ENCODE measurements around the gene NOC2L. TPM values are rescaled to one million over a fixed set of nuclear protein-coding genes. Genes with fewer than 3 reads are reported as not detected.

Gene NOC2L
- total RNA-seq, 1 experiment from 2014 or later: 214 TPM

- no peak overlapping the region for H3K27ac ChIP-seq (ENCODE audit: low read depth, low read length, poor library complexity, severe bottlenecking)
- no TSS peak for BruUV-seq (replicated peaks)
- no peak overlapping the region for H3K4me3 ChIP-seq (ENCODE audit: low read depth, low read length, poor library complexity, severe bottlenecking)
- H3K36me3 ChIP-seq (ENCODE audit: insufficient read depth, low read length, poor library complexity, severe bottlenecking): no peaks in the 10 kb centered on the region
- no peaks in the 10 kb centered on the region for H3K27me3 ChIP-seq (replicated peaks; ENCODE audit: insufficient read depth, low read depth, low read length, poor library complexity)
- no peaks in the 10 kb centered on the region for H3K9me3 ChIP-seq (ENCODE audit: low read depth, low read length, poor library complexity, severe bottlenecking)
- POLR2A ChIA-PET (ENCODE audit: low non-redundant PET): no interaction called here
- intact Hi-C loops (cut with micrococcal nuclease; ENCODE audit: unreplicated experiment): no loop called here
- TF ChIP-seq EZH2 (IDR thresholded peaks at IDR 0.05; ENCODE audit: borderline replicate concordance, low read depth, low read length, poor library complexity, severe bottlenecking) (no peak), CTCF (conservative IDR thresholded peaks at IDR 0.05; ENCODE audit: low read depth, low read length) (no peak)
- CTCF ChIA-PET: interaction anchor here (0.6 kb wide), 1 partner anchor 29 kb away, joined by 4 read pairs; no protein-coding TSS in a partner anchor
- DNase-seq (ENCODE audit: low spot score): peak; percentile 67
- peaks cover 27% of the 10 kb centered on the region for H3K4me1 ChIP-seq (ENCODE audit: insufficient read depth, low read length, poor library complexity, severe bottlenecking)
These were observed 48.0 kb downstream of the NOC2L start for GRCh38 chr1:910881-911721.

GRCh38 chr1:910311-910880, 48.7 kb downstream of the NOC2L start:
- Histone ChIP-seq H3K9me3 (ENCODE audit: low read depth, low read length, poor library complexity, severe bottlenecking) (no peaks in the 10 kb centered on the region), H3K4me3 (ENCODE audit: low read depth, low read length, poor library complexity, severe bottlenecking) (no peak overlapping the region), H3K27ac (ENCODE audit: low read depth, low read length, poor library complexity, severe bottlenecking) (no peak overlapping the region), H3K36me3 (ENCODE audit: insufficient read depth, low read length, poor library complexity, severe bottlenecking) (no peaks in the 10 kb centered on the region), H3K4me1 (ENCODE audit: insufficient read depth, low read length, poor library complexity, severe bottlenecking) (peaks cover 30% of the 10 kb centered on the region), H3K27me3 (replicated peaks; ENCODE audit: insufficient read depth, low read depth, low read length, poor library complexity) (no peaks in the 10 kb centered on the region)
- TF ChIP-seq EZH2 (IDR thresholded peaks at IDR 0.05; ENCODE audit: borderline replicate concordance, low read depth, low read length, poor library complexity, severe bottlenecking) (no peak), CTCF (conservative IDR thresholded peaks at IDR 0.05; ENCODE audit: low read depth, low read length) (no peak)
- intact Hi-C loops (cut with micrococcal nuclease; ENCODE audit: unreplicated experiment): no loop called here
- BruUV-seq (replicated peaks): no TSS peak
- POLR2A ChIA-PET (ENCODE audit: low non-redundant PET): no interaction called here
- peak; percentile 11 for DNase-seq (ENCODE audit: low spot score)
- CTCF ChIA-PET: no interaction called here

- Histone ChIP-seq H3K36me3 (ENCODE audit: insufficient read depth, low read length, poor library complexity, severe bottlenecking) (no peaks in the 10 kb centered on the region), H3K9me3 (ENCODE audit: low read depth, low read length, poor library complexity, severe bottlenecking) (no peaks in the 10 kb centered on the region), H3K4me3 (ENCODE audit: low read depth, low read length, poor library complexity, severe bottlenecking) (no peak overlapping the region), H3K27me3 (replicated peaks; ENCODE audit: insufficient read depth, low read depth, low read length, poor library complexity) (no peaks in the 10 kb centered on the region), H3K4me1 (ENCODE audit: insufficient read depth, low read length, poor library complexity, severe bottlenecking) (peaks cover 33% of the 10 kb centered on the region), H3K27ac (ENCODE audit: low read depth, low read length, poor library complexity, severe bottlenecking) (no peak overlapping the region)
- no TSS peak for BruUV-seq (replicated peaks)
- TF ChIP-seq EZH2 (IDR thresholded peaks at IDR 0.05; ENCODE audit: borderline replicate concordance, low read depth, low read length, poor library complexity, severe bottlenecking) (no peak), CTCF (conservative IDR thresholded peaks at IDR 0.05; ENCODE audit: low read depth, low read length) (no peak)
- CTCF ChIA-PET: no interaction called here
- peak; percentile 15 for DNase-seq (ENCODE audit: low spot score)
- intact Hi-C loops (cut with micrococcal nuclease; ENCODE audit: unreplicated experiment): no loop called here
- POLR2A ChIA-PET (ENCODE audit: low non-redundant PET): no interaction called here
These were observed 49.2 kb downstream of the NOC2L start for GRCh38 chr1:909861-910310.
